Measurements from ENCODE around the gene SH3RF3. TPM values are rescaled to one million over a fixed set of nuclear protein-coding genes. Genes with fewer than 3 reads are reported as not detected.

SH3RF3 gene
- total RNA-seq, 6 donors from 2014 or later: 4.1 to 21.0 (median 8.0) TPM

DNA sequence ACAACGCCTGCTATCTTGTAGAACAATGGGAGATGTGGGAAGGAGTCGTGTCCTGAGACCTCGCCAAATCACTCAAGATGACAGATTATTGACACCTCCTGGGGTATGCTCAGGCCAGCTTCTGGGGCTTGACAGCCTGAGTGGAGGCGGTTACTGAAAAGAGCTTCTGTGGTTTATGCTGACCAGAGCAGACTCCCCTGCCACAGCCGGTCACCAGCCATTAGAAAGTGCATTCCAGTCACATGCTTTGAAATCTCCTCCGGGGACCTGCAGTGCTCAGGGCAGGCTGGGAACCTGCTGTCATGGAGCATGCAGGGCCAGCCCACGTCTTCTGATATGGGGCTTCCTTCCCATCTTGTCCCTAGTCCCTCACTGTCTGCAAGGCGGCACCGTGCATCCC is 268.9 kb downstream of the SH3RF3 start:
- TF ChIP-seq, protein P1, sequence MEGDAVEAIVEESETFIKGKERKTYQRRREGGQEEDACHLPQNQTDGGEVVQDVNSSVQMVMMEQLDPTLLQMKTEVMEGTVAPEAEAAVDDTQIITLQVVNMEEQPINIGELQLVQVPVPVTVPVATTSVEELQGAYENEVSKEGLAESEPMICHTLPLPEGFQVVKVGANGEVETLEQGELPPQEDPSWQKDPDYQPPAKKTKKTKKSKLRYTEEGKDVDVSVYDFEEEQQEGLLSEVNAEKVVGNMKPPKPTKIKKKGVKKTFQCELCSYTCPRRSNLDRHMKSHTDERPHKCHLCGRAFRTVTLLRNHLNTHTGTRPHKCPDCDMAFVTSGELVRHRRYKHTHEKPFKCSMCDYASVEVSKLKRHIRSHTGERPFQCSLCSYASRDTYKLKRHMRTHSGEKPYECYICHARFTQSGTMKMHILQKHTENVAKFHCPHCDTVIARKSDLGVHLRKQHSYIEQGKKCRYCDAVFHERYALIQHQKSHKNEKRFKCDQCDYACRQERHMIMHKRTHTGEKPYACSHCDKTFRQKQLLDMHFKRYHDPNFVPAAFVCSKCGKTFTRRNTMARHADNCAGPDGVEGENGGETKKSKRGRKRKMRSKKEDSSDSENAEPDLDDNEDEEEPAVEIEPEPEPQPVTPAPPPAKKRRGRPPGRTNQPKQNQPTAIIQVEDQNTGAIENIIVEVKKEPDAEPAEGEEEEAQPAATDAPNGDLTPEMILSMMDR (IDR thresholded peaks at IDR 0.05): no peak
- TF ChIP-seq EP300 (IDR thresholded peaks at IDR 0.05) (no peak), POLR2AphosphoS5 (IDR thresholded peaks at IDR 0.05) (no peak), POLR2A (IDR thresholded peaks at IDR 0.05) (no peak)
- DNase-seq (no peak), ATAC-seq (ENCODE audit: low FRiP score in 2 of 2) (no peak)
- no peaks in the 10 kb centered on the region for H3K27me3 ChIP-seq
- H3K9me3 ChIP-seq: no peaks in the 10 kb centered on the region
- peaks cover 0 to 13% (median 0%) of the 10 kb centered on the region in 4 donors for H3K36me3 ChIP-seq
- WGBS, 2 donors: 85 to 88% methylated on average over 8 to 9 of the region's 9 CpGs
- H3K4me1 ChIP-seq: no peaks in the 10 kb centered on the region
- H3K4me3 ChIP-seq: no peak overlapping the region
- no peak overlapping the region for H3K27ac ChIP-seq

DNA sequence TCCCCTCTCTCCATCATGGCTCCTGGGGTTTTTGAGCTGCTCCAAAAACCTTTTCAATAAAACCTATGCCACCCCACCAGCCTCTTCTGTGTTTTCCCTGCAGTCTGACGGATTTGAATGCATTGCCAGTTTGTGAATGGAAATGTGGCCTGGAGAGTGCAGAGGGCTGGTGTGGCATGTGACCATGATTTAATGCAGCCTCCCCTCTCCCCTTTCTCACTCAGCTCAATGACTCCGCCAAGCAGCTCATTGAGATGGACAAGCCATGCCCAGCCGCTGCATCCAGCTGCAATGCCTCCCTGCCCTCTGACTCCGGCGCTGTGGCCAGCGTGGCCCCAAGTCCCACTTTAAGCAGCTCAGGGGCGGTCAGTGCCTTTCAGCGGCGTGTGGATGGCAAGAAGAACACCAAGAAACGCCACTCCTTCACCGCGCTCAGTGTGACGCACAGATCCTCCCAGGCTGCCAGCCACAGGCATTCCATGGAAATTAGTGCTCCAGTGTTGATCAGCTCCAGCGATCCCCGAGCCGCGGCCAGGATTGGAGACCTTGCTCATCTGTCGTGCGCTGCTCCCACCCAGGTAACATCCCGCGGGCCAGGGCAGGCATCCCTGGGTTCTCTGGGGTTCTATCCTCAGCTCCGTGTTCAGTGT is 269.5 kb downstream of the SH3RF3 start:
- WGBS, 2 donors: 96 to 98% methylated on average over 14 to 22 of the region's 22 CpGs
- no peaks in the 10 kb centered on the region for H3K27me3 ChIP-seq
- no peak overlapping the region for H3K27ac ChIP-seq
- H3K9me3 ChIP-seq: no peaks in the 10 kb centered on the region
- DNase-seq (no peak), ATAC-seq (ENCODE audit: low FRiP score in 2 of 2) (no peak)
- TF ChIP-seq, protein P1 (IDR thresholded peaks at IDR 0.05): no peak
- TF ChIP-seq POLR2AphosphoS5 (IDR thresholded peaks at IDR 0.05) (no peak), POLR2A (IDR thresholded peaks at IDR 0.05) (no peak), EP300 (IDR thresholded peaks at IDR 0.05) (no peak)
- no peak overlapping the region for H3K4me3 ChIP-seq
- H3K36me3 ChIP-seq: peaks cover 0 to 13% (median 0%) of the 10 kb centered on the region in 4 donors
- no peaks in the 10 kb centered on the region for H3K4me1 ChIP-seq

DNA sequence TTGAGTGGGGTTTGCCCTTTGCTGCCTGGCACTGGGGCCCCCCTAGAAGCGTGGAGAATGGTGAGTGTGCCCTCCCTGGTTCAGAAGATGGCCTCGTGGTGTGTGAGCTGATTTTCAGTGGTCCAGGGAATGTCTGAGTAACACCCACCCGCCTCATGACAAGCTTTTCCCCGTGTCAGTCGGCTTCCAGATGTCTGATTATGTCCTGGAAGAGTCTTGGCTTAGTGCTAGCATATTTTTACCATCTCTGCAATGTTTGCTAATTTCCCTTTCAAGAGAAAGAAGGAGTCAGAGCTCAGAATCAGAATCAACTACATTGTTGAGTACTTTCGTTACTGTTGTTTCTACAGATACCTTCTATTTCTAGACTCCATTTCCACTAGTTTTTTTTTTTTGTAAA is 270.1 kb downstream of the SH3RF3 start:
- no peaks in the 10 kb centered on the region for H3K27me3 ChIP-seq
- ATAC-seq (ENCODE audit: low FRiP score in 2 of 2) (no peak), DNase-seq (no peak)
- H3K9me3 ChIP-seq: no peaks in the 10 kb centered on the region
- no peak overlapping the region for H3K27ac ChIP-seq
- no peaks in the 10 kb centered on the region for H3K4me1 ChIP-seq
- WGBS, 2 donors: 68 to 72% methylated on average over 6 of the region's 6 CpGs
- TF ChIP-seq POLR2A (IDR thresholded peaks at IDR 0.05): no peak
- no peak for TF ChIP-seq EP300 (IDR thresholded peaks at IDR 0.05)
- TF ChIP-seq, protein P1 (IDR thresholded peaks at IDR 0.05): no peak
- no peak for TF ChIP-seq POLR2AphosphoS5 (IDR thresholded peaks at IDR 0.05)
- H3K36me3 ChIP-seq: peaks cover 0 to 13% (median 0%) of the 10 kb centered on the region in 4 donors
- H3K4me3 ChIP-seq: no peak overlapping the region

DNA sequence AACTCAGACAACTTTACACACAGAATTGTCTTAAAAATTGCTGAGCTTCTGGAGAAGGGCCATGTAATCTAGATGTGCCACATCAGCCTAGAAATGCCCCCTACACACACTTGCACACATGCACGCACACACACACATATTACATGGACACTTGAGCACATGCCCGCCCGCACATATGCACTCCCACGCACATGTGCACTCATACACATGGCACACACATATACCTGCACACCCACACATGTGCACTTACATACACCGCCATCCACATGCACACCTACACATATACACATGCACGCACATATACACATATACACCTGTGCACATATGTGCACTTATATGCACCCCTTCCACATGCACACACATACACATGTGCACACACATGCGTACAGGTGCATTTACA is 271.1 kb downstream of the SH3RF3 start:
- TF ChIP-seq, protein P1 (IDR thresholded peaks at IDR 0.05): no peak
- no peak for TF ChIP-seq POLR2A (IDR thresholded peaks at IDR 0.05)
- TF ChIP-seq POLR2AphosphoS5 (IDR thresholded peaks at IDR 0.05): no peak
- no peak for TF ChIP-seq EP300 (IDR thresholded peaks at IDR 0.05)
- Histone ChIP-seq H3K27me3 (no peaks in the 10 kb centered on the region), H3K36me3 (peaks cover 0 to 13% (median 0%) of the 10 kb centered on the region in 4 donors), H3K9me3 (no peaks in the 10 kb centered on the region), H3K27ac (no peak overlapping the region), H3K4me1 (no peaks in the 10 kb centered on the region), H3K4me3 (no peak overlapping the region)
- DNase-seq (no peak), ATAC-seq (ENCODE audit: low FRiP score in 2 of 2) (no peak)
- WGBS, 2 donors: 83 to 94% methylated on average over 7 of the region's 7 CpGs

DNA sequence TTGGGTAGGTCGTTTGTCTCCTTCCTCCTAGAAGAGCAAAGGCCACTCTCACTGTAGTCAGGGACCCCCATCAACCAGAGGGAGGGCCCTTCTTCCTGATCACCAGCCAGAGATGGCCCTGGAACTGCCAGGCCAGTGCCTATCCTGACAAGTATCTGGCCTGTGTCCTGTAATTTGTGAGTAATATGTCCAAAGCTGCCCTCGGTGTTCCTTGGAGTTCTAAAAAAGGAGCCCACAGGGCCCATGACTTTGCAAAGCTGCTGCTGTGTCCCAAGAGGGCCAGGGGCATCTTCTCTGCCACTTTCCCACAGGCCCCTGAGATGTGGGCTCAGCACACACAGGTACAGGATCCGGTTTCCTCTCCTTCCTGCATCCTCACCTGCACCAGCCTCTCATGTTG is 272.4 kb downstream of the SH3RF3 start:
- no peak for ATAC-seq (ENCODE audit: low FRiP score in 2 of 2)
- Histone ChIP-seq H3K27ac (no peak overlapping the region), H3K4me1 (no peaks in the 10 kb centered on the region), H3K27me3 (no peaks in the 10 kb centered on the region), H3K4me3 (no peak overlapping the region), H3K36me3 (peaks cover 0 to 13% (median 0%) of the 10 kb centered on the region in 4 donors), H3K9me3 (no peaks in the 10 kb centered on the region)
- no peak for DNase-seq
- WGBS, 2 donors: 63 to 91% methylated on average over 3 of the region's 3 CpGs
- TF ChIP-seq POLR2A (IDR thresholded peaks at IDR 0.05) (no peak), EP300 (IDR thresholded peaks at IDR 0.05) (no peak), POLR2AphosphoS5 (IDR thresholded peaks at IDR 0.05) (no peak)
- TF ChIP-seq, protein P1 (IDR thresholded peaks at IDR 0.05): no peak

Measured in upper lobe of left lung (tissue), 6 donors.